SKM-1 treated with dmso at 0.1 percent for 144 hours (cell line): ENCODE measurements around the gene SIAE.
A peak's percentile ranks its signal among the peaks of the same experiment; 100 is the strongest.

Experiments
- DNase-seq: peaks from one replicate; lab custom pipeline; 2025; ENCODE audit not compliant: unreplicated experiment; lab: John Stamatoyannopoulos, UW

Gene SIAE

DNA sequence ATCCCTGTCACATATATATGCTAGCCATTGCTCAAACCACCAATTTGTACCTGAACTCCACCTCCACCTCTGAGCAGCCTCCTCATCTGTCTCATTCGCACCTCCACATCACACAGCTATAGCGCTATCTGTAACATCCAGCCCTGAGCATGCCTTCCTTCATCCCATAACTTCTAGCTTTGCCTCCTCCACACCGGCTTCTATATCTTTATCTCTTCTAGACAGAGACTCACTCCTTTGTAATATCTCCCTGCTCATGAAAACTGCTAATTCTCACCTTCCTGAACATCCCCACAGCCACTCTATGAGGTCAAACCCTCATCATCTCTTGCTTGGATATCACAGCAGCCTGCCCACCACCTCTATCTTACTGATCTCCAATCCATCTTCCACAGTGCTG is 5.9 kb downstream of the SIAE start:
- DNase-seq = no peak

DNA sequence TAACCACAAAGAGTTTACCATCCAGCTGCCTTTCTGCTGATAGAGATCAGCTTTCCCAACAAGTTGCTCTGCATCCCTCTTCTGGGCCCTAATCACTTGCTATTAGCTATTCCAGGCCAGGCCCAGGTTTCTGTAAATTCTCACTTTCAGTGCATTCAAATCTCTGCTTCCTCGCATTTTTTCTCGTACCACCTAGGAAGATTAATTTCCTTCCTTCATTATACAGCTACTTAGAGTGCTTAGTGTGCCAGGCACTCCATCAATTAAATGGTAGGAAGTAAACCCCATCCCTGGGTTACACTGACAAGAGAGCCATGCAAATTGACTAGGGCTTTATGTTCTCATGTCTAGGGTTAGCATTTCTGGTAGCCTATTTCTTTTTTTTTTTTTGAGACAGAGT is 9.7 kb downstream of the SIAE start:
- DNase-seq = no peak

DNA sequence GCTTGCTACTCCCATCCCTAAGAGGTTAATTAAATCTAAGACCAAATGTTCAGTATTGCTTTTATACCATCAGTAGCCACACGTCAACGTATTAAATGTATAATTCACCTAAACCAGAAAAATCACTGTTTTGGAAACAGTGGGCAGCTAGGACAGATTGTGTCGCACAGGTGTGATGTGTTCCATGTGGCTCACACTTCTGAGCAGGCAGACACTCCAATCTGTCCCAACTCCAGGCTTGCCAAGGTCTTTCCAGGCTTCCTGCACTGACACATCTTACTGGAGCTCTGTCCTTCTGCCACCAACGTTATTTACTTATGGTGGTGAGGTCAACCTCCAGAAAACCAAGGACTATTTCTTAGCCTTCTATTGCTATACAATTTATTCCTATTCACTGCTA is 11.4 kb downstream of the SIAE start:
- no peak for DNase-seq

DNA sequence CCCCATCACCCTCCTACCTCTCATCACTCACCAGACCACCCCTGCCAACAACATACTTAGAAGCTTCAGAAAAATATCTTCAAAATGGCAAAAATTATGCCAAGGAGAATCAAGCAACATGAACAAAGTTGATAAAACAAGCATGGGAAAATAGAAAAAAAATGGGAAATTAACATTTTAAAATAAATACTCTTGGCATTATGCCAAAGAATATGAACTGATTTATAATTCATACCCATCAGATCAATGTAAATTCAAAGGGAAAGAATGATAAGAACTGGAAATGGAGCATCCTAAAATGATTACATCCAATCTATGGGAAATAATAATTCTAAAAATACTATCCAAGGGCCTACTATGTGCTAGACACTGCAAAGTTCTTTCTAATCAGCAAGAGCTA is 12.0 kb downstream of the SIAE start:
- DNase-seq = no peak

DNA sequence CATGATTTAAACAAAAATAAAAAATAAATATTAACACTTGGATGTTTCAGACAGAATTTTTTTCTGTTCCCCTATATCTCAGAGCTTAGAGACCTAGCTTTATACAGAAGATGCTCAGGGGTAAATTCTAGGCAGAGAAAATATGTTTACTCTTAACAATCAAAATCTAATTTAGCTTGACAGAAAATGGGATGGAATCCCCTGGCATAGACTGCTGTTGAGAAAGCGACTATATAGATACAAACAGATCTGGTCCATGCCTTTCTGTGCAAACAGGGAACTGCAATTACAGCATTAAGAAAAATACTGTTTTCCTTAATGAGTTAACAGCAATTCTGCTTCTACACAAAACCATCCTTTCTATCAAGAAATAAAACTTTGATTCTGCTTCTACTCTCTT is 14.6 kb downstream of the SIAE start:
- DNase-seq = no peak

DNA sequence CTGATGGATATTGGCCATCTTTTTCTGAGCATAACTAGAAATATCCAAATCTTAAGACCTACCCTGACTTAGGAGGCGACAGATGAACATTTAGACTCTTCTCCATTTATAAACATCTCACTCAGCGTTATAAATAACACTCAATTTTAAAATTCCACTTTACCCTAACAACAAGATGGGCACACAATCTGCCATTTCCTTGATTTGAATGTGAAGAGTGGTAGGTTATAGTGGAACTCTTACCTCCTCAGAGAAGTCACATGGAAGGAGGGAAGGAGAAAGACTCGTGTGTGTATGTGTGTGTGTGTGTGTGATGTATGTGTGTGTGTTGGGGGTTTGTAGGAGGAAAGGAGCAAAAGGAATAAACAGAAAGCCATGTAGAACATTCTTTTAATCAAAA is 15.0 kb downstream of the SIAE start:
- DNase-seq = no peak

DNA sequence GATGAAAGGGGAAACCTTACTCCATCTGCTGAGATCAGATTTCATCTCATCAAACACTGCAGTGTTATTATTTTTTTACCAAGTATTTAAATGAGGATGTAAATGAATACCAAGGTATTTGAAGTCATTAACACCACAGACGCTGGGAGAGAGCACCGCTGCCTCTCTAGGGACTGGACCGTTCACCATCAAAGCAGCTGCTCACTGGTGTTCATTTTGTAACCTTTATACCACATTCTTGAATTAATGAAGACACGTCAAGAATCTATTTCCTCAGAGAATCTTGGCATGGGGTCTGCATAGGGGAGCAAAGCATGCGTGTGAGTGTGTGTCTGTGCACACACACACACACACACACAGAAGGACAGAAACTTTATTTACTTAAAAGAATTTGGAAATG is 15.6 kb downstream of the SIAE start:
- no peak for DNase-seq

DNA sequence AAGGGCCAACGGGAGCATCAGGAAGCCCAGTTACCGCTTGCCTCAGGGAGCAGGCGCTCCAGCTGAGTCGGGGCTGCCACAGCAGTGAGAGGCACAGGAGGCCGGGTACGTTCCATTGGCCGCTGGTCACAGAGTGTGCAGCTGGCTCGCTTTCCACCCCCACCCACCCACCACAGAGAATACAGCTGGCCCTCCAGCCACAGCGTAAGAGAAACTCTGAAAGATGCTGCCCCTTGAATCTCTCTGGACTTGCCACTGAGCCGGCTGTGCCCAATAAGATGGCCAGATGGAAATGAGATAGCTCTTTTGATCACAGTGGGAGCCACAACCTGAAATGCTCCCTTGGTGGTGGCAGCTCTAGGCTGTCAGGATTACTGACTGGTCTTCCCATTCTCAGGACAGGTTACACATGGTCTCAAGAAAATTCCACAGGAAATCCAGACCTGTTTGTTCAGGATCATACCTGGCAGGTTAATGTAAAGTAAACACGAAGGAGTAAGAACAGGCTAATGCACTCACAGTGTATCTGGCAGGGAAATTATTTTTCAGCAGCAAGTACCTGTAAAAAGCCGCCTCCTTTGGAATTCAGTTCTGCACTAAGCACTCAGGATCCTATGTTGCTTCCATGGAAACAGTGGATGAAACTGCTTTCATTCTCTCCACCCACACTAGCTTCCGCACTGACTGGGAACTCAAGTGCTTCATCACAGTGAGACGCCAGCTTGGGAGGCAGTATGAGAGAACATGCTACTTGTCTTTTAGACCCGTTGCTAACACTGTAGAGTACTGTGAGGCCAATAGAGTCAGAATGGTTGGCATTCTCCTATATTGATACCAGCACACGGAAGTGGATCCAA is 16.5 kb downstream of the SIAE start:
- DNase-seq = no peak

DNA sequence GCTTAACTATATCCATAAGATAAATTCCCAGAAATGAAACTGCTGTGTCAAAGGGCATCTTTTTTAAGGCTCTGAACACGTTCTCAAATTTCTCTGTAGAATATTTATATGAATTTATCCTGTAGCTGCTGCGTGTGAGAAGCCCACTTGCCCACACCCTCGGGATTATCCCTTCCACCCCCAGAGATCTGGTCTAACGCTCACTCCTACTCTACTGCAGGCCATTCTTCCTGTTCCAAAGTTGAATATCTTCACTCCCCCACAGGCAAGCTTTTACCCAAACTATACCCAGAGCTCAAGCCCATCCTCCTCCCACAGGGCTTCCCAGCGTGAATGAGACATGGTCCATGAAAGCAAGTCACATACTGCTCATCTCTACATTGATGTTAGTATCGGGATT is 24.9 kb downstream of the SIAE start:
- no peak for DNase-seq

DNA sequence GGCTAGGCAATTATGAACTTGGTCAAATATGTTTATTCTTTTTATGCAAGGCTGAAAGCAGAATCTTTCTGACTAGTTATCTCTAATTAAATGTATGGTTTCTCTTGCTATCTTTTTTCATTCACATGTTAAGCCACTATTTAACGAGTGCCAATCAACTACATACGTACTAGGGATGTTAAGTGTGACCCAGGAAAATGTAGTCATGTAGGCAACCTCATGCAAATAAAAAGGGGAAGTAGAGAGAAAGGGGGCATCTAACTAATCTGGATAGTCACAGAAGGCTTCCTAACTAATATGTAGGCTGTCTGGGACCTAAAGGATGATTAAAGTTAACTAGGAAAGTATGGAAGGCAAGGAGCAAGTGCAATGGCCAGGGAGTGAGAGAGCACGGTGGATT is 27.4 kb downstream of the SIAE start:
- no peak for DNase-seq

DNA sequence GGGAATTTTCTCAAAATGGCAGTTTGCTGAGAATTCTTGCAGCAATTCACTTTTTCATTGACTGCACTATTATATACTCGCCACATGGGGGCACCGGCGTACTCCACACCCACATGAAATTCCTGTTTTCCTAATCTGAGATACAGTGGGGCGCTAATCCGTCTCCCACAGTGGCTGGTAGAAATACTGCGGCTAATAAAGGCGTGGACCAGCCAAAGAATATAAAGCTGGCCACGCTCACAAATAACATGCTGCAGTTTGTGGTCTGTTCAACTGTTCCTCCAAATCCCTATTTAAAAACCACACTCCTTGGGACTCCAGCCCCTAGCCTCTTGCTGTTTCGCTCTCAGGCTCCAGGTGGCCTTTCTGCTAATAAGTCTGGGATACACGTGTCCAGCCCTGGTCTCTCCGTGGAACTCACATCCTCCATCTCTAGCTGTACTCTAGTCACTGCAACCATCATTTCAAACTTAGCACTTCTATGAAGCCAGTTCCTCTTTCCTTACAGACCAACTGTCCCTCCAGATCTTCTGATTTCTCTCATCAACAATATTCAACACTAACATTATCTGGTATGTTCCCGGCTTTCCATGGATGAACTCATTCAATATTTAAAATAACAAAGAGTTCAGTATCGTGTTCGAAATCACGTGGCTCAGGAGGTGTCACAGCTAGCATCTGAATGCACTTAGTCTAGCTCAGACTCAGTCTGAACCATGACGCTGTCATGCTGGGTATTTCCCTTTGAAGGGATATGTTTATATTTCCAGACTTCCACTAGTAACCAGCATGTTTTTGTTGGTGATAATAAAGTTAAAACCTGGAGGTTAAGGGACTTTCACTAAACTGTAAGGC is 28.9 kb downstream of the SIAE start:
- DNase-seq = peak; percentile 58

DNA sequence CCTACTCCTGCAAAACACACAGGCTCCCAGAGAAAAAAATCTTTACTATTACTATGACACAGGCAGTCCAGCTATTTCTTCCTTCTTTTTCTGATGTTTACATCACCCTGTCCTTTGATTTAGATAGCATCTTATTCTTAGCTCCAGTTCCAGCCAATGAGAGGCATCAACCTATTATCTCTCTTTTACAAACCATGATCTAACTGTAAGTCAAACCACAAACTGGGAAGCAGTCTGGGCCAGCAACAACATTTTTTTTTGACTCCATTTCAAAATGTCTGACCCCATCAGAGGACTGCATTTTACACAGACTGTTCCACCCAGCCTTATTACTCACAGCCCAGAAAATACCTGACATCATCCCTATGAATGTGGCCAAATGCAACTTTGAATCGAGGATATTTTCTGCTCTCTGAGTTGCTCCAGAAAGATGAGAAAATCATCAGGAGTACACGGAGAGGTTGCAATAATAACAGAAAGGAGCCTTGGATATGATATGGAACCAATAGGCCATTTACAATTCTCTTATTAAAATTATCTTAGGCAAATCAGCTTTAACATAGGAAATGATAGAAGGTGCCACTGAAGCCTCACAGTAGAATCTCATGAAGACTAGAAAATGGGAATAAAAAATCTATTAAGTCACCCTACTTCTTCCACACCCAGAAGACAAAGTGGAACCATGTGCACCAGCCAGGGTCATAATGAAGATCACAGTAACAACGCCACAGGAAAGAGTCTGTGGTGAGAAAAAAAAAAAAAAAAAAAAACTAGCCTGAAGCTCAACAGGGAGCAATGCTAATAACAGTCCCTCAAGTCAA is 29.7 kb downstream of the SIAE start:
- no peak for DNase-seq

DNA sequence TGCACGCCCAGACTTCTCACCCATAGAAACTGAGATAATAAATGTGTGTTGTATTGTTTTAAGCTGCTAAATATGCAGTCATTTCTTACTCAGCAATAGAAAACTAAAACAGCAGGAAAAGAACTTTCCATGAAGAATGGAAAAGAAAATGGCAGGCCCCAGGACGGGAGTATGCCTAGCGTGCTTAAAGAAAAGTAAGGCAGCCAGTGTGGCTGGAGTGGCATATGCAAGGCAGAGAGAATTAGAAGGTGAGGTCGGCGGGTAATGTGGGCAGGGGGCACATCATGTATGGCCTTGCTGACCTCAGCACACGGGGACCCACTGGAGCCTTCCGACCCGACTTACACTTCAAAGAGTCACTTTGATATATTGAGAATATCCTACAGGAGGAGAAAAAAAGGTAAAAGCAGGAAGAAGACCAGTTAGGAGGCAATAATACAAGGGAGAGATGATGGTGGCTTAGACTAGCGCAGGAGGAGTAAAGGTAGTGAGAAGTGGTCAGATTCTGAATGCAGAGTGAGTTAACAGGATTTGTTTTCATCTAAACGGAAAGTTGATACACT is 30.4 kb downstream of the SIAE start:
- no peak for DNase-seq

DNA sequence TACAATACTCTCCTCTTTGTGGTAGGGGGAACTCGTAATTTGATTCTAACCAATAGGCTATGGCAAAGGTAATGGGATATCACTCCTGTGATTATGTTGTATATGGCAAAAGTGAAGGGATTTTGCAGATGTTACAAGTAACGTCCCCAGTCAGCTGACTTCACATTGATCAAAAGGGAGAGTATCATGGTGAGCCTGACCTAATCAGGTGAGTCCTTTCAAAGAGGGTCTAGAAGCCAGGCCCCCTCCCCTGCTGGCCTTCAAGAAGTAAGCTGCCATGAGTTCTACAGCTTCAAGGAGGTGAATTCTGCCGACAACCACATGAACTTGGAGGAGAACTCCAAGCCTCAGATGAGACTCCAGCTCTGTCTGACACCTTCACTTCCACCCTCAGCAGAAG is 30.9 kb downstream of the SIAE start:
- no peak for DNase-seq

DNA sequence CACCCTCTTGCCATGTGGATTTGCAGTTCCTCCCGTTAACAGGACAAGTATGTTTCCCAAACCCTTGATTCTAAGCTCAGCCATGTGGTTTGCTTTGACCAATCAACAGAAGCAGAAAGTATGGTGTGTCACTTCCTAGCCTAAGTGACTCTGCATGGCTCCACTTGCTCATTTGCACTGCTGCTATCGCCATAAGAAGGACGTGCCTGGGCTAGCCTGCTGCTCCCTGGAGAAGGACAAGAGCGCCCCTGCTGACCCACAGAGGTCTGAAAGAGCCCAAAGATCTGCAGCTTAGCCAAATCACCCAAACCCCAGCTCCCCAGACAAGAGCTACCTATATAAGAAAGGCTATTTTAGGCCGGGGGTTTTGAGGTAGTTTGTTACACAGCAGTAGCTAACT is 32.9 kb downstream of the SIAE start:
- DNase-seq = no peak

DNA sequence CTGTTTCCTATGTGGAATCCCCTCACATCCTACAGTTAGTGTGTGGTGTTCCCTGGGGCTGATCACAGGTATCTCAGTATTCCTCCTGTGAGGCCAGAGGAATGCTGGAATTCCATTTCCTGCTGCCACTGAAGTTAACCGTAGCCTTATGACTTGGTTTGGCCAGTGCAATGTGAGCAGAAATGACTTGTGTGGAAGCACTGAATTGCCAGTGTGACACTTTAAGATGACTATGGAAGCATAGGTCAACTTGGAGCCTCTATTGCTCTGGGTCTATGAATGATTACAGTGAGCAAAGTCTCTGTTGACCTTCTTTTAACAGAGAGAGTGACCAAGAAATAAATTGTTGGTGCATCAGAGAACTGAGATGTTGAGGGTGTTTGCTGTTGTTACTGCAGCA is 34.4 kb downstream of the SIAE start:
- DNase-seq = no peak

DNA sequence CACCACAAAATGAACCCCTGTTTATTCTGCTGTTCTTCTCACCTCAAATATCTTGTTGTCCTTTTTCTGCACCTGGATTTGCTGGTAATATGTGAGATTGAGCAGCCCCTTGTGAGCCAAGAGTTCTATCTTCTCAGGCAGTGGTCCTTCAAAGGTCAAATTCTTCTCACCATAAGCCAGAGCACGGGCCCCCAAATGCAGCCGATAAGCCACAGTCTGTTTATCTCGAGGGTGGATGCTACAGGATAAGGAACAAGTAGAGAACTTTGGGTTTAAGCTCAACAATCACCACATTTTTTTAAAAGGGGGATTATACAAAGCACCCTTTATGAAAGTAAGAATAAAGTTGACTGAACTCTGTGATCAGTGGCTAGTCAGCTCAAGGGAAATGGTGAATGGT is 35.0 kb downstream of the SIAE start:
- DNase-seq = no peak

DNA sequence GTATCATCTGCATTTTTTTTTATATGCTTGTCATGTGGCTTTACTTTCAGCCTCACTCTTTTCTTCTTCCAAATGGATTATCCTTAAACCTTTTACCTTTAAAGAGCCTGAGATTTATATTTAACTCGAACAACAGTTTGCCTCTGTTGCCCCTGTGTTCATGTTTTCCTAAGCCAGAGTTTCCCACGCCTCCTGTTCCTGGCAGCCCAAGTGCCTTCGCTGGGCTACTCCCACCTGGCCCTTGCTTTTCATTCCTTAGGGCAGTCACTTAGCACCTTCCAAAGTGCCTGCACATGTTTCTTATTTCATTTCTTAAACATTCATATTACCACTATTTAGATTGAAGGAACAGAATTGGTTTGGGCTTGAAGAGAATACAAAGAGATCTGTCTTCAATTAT is 37.6 kb downstream of the SIAE start:
- no peak for DNase-seq

DNA sequence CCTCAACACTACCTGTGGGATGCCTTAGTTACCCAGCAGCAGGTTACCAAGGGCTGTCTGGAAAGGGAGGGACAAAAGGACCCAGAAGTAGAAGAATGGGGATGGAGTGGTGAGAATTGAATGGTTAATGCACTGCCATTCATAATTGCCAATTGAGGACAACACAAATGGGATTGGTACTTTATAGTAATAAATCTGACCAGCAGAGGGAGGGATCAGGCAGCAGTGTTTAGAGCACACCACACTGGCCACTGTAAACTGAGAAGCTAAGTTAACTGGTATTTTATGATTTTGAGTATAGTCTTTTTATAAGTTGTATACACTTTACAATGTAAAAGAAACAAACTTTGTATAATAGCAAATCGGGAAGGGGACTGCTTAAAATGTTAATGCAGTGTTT is 40.2 kb downstream of the SIAE start:
- no peak for DNase-seq

DNA sequence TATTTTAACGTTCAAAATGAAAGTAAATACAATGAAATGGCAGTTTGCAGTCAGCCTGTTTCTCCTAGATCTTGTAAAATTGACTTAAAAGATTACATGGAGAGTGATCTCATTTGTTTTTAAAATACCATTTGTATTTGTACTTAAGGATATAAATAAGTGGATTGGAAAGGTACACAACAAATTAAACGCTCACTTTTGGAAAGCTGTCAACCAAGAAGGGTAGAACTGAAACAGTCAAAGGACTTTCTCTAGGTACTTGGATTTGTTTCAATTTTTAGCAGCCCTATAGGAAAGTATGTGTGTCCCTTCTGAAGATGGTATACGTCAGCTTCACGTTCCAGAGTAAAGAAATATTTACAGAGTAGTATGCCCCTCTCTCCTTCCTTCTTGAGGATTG is 43.6 kb downstream of the SIAE start:
- no peak for DNase-seq

DNA sequence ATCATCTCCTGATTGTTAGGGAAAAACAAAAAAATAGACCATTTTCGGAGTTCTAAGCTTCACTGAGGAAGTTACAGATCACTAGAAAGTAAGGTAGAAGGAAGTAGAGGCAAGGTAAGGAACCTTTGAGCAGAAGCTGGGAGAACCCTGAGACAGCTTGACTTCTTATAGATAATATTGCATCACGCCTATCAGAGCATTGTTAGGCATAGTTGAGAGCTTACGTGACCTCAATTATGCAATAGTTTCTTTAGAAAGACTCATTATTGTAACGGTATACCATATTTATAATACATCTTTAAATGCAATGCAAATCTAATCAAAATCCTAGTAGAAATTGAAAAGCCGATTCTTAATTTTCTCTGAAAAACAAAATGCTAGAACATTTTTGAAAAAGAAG is 46.0 kb downstream of the SIAE start:
- peak; percentile 28 for DNase-seq
